T-helper 17 cell (primary cell): Measurements from ENCODE around the gene SSH2. TPM values are rescaled to one million over a fixed set of nuclear protein-coding genes. Genes with fewer than 3 reads are reported as not detected.
A peak's percentile ranks its signal among the peaks of the same experiment; 100 is the strongest.
"Not testable (repeated sequence)": the region's sequence is repeated elsewhere in the genome, so short reads cannot be mapped to it uniquely, and the experiment has no call there.

Experiments
- ATAC-seq: fragments of 150-1000 bp; cut with Tn5 transposase; 2 replicates; pipeline ENCODE4 v1.10.0; 2021; ENCODE audit warnings: mild to moderate bottlenecking, moderate library complexity
- DNase-seq, 3 donors: peaks; one replicate each; pipeline versions ENCODE4 v3.0.0 to v3.0.0-alpha.2; 2020 to 2021
- H3K9me3 ChIP-seq: one replicate; pipeline ENCODE4 v1.7.0; 2013; ENCODE audit warnings: low read length, mild to moderate bottlenecking; ENCODE audit not compliant: control insufficient read depth, poor library complexity, severe bottlenecking
- H3K27ac Mint-ChIP-seq: one replicate; pipeline ENCODE4 v1.8.0; 2022; ENCODE audit warnings: mild to moderate bottlenecking, moderate library complexity, mixed read lengths
- H3K27me3 Mint-ChIP-seq: one replicate; pipeline ENCODE4 v1.8.0; 2022; ENCODE audit warnings: mixed read lengths
- H3K36me3 Mint-ChIP-seq: one replicate; pipeline ENCODE4 v1.8.0; 2022; ENCODE audit warnings: low read depth, mixed read lengths
- H3K4me1 Mint-ChIP-seq: one replicate; pipeline ENCODE4 v1.8.0; 2022; ENCODE audit warnings: mild to moderate bottlenecking, mixed read lengths
- H3K4me3 Mint-ChIP-seq: one replicate; pipeline ENCODE4 v1.8.0; 2022; ENCODE audit warnings: mild to moderate bottlenecking, moderate library complexity, mixed read lengths
- total RNA-seq, 4 donors: library from RNA in 2 of 4; stranded (reverse) in 2 of 4; gene quantifications; one replicate each; pipeline ENCODE4 v1.2.3 and lab custom pipeline; 2022 to 2026

SSH2 gene
- total RNA-seq, 2 donors from 2014 or later: 72.2 to 72.7 TPM

GRCh38 chr17:29653995-29654714 is 275.9 kb downstream of the SSH2 start:
- no peaks in the 10 kb centered on the region for H3K27me3 Mint-ChIP-seq
- H3K36me3 Mint-ChIP-seq: peaks cover 3% of the 10 kb centered on the region
- no peak overlapping the region for H3K4me3 Mint-ChIP-seq
- H3K27ac Mint-ChIP-seq: no peak overlapping the region
- DNase-seq (no peak), ATAC-seq (no peak)
- H3K4me1 Mint-ChIP-seq: peaks cover 2% of the 10 kb centered on the region
- no peaks in the 10 kb centered on the region for H3K9me3 ChIP-seq

GRCh38 chr17:29652976-29653375 is 277.1 kb downstream of the SSH2 start:
- Mint-ChIP-seq H3K4me1 (peaks cover 2% of the 10 kb centered on the region), H3K27ac (peak overlapping the region; percentile 56), H3K4me3 (no peak overlapping the region), H3K27me3 (no peaks in the 10 kb centered on the region), H3K36me3 (peaks cover 3% of the 10 kb centered on the region)
- H3K9me3 ChIP-seq: no peaks in the 10 kb centered on the region
- DNase-seq: no peak
- no peak for ATAC-seq

- H3K9me3 ChIP-seq, H3K4me1 Mint-ChIP-seq, H3K36me3 Mint-ChIP-seq, H3K27me3 Mint-ChIP-seq, H3K4me3 Mint-ChIP-seq, DNase-seq, H3K27ac Mint-ChIP-seq, ATAC-seq: not testable (repeated sequence)
Measured at GRCh38 chr17:29651913-29652312, 278.1 kb downstream of the SSH2 start.

GRCh38 chr17:29650396-29650795 is 279.6 kb downstream of the SSH2 start:
- DNase-seq: no peak
- no peak for ATAC-seq
- Mint-ChIP-seq H3K36me3 (no peaks in the 10 kb centered on the region), H3K4me3 (no peak overlapping the region), H3K27ac (peak overlapping the region; percentile 78), H3K4me1 (peaks cover 3% of the 10 kb centered on the region), H3K27me3 (no peaks in the 10 kb centered on the region)
- H3K9me3 ChIP-seq: no peaks in the 10 kb centered on the region

GRCh38 chr17:29649359-29649758 is 280.7 kb downstream of the SSH2 start:
- H3K36me3 Mint-ChIP-seq: no peaks in the 10 kb centered on the region
- ATAC-seq (no peak), DNase-seq (no peak)
- H3K27ac Mint-ChIP-seq: peak overlapping the region; percentile 78
- no peaks in the 10 kb centered on the region for H3K27me3 Mint-ChIP-seq
- H3K9me3 ChIP-seq: no peaks in the 10 kb centered on the region
- H3K4me3 Mint-ChIP-seq: no peak overlapping the region
- H3K4me1 Mint-ChIP-seq: peaks cover 3% of the 10 kb centered on the region

GRCh38 chr17:29648005-29648404 is 282.0 kb downstream of the SSH2 start:
- DNase-seq (no peak), ATAC-seq (no peak)
- no peaks in the 10 kb centered on the region for H3K9me3 ChIP-seq
- Mint-ChIP-seq H3K27ac (no peak overlapping the region), H3K4me3 (no peak overlapping the region), H3K4me1 (peaks cover 4% of the 10 kb centered on the region), H3K27me3 (no peaks in the 10 kb centered on the region), H3K36me3 (no peaks in the 10 kb centered on the region)

GRCh38 chr17:29645515-29646051 is 284.4 kb downstream of the SSH2 start:
- no peaks in the 10 kb centered on the region for H3K36me3 Mint-ChIP-seq
- DNase-seq: no peak
- H3K9me3 ChIP-seq: no peaks in the 10 kb centered on the region
- no peaks in the 10 kb centered on the region for H3K27me3 Mint-ChIP-seq
- no peak overlapping the region for H3K4me3 Mint-ChIP-seq
- ATAC-seq: no peak
- peaks cover 7% of the 10 kb centered on the region for H3K4me1 Mint-ChIP-seq
- peak overlapping the region; percentile 8 for H3K27ac Mint-ChIP-seq

GRCh38 chr17:29643817-29644160 is 286.2 kb downstream of the SSH2 start:
- H3K36me3 Mint-ChIP-seq: no peaks in the 10 kb centered on the region

GRCh38 chr17:29642171-29642611 is 287.8 kb downstream of the SSH2 start:
- Mint-ChIP-seq H3K4me3 (no peak overlapping the region), H3K4me1 (peaks cover 13% of the 10 kb centered on the region), H3K36me3 (no peaks in the 10 kb centered on the region), H3K27me3 (no peaks in the 10 kb centered on the region), H3K27ac (peak overlapping the region; percentile 69)
- no peaks in the 10 kb centered on the region for H3K9me3 ChIP-seq
- DNase-seq (no peak), ATAC-seq (no peak)

More at GRCh38 chr17:29643817-29644160, 286.2 kb downstream of the SSH2 start:
- Mint-ChIP-seq H3K4me3 (no peak overlapping the region), H3K4me1 (peaks cover 13% of the 10 kb centered on the region), H3K27me3 (no peaks in the 10 kb centered on the region), H3K27ac (peak overlapping the region; percentile 69)
- ATAC-seq (no peak), DNase-seq (no peak)
- H3K9me3 ChIP-seq: no peaks in the 10 kb centered on the region

- DNase-seq: no peak
- Mint-ChIP-seq H3K27me3 (no peaks in the 10 kb centered on the region), H3K4me3 (no peak overlapping the region), H3K27ac (peak overlapping the region; percentile 39), H3K4me1 (peaks cover 13% of the 10 kb centered on the region), H3K36me3 (no peaks in the 10 kb centered on the region)
- ATAC-seq: no peak
- no peaks in the 10 kb centered on the region for H3K9me3 ChIP-seq
Measured at GRCh38 chr17:29640981-29641642, 288.9 kb downstream of the SSH2 start.

GRCh38 chr17:29640413-29640812 is 289.6 kb downstream of the SSH2 start:
- H3K36me3 Mint-ChIP-seq: no peaks in the 10 kb centered on the region

GRCh38 chr17:29633886-29634285 is 296.1 kb downstream of the SSH2 start:
- Mint-ChIP-seq H3K27ac (peak overlapping the region; percentile 3), H3K27me3 (no peaks in the 10 kb centered on the region)

More at GRCh38 chr17:29640413-29640812, 289.6 kb downstream of the SSH2 start:
- no peak for ATAC-seq
- H3K27ac Mint-ChIP-seq: peak overlapping the region; percentile 39
- no peaks in the 10 kb centered on the region for H3K27me3 Mint-ChIP-seq
- peaks cover 10% of the 10 kb centered on the region for H3K4me1 Mint-ChIP-seq
- H3K4me3 Mint-ChIP-seq: no peak overlapping the region
- no peak for DNase-seq
- H3K9me3 ChIP-seq: no peaks in the 10 kb centered on the region

GRCh38 chr17:29630630-29631193 is 299.3 kb downstream of the SSH2 start:
- peaks cover 7% of the 10 kb centered on the region for H3K36me3 Mint-ChIP-seq
- H3K4me3 Mint-ChIP-seq: no peak overlapping the region

More at GRCh38 chr17:29633886-29634285, 296.1 kb downstream of the SSH2 start:
- Mint-ChIP-seq H3K36me3 (peaks cover 7% of the 10 kb centered on the region), H3K4me3 (no peak overlapping the region), H3K4me1 (peaks cover 7% of the 10 kb centered on the region)
- ATAC-seq (no peak), DNase-seq (no peak)
- H3K9me3 ChIP-seq: no peaks in the 10 kb centered on the region

More at GRCh38 chr17:29630630-29631193, 299.3 kb downstream of the SSH2 start:
- no peak for DNase-seq
- H3K9me3 ChIP-seq: no peaks in the 10 kb centered on the region
- Mint-ChIP-seq H3K27me3 (no peaks in the 10 kb centered on the region), H3K4me1 (peaks cover 22% of the 10 kb centered on the region), H3K27ac (peak overlapping the region; percentile 68)
- ATAC-seq: no peak
